Measurements from ENCODE around the gene LOXL3.

Gene LOXL3, protein sequence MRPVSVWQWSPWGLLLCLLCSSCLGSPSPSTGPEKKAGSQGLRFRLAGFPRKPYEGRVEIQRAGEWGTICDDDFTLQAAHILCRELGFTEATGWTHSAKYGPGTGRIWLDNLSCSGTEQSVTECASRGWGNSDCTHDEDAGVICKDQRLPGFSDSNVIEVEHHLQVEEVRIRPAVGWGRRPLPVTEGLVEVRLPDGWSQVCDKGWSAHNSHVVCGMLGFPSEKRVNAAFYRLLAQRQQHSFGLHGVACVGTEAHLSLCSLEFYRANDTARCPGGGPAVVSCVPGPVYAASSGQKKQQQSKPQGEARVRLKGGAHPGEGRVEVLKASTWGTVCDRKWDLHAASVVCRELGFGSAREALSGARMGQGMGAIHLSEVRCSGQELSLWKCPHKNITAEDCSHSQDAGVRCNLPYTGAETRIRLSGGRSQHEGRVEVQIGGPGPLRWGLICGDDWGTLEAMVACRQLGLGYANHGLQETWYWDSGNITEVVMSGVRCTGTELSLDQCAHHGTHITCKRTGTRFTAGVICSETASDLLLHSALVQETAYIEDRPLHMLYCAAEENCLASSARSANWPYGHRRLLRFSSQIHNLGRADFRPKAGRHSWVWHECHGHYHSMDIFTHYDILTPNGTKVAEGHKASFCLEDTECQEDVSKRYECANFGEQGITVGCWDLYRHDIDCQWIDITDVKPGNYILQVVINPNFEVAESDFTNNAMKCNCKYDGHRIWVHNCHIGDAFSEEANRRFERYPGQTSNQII

GRCh38 chr2:74553892-74554819, at the start of gene LOXL3, which contains the start of gene DOK1:
LOXL3 (minus strand) TSS chr2:74553942; CDS start chr2:74552634, 1,308 bp downstream.
DOK1 (plus strand) TSS chr2:74554720; CDS start chr2:74554755, 35 bp downstream.
- no peak for DNase-seq

DNA sequence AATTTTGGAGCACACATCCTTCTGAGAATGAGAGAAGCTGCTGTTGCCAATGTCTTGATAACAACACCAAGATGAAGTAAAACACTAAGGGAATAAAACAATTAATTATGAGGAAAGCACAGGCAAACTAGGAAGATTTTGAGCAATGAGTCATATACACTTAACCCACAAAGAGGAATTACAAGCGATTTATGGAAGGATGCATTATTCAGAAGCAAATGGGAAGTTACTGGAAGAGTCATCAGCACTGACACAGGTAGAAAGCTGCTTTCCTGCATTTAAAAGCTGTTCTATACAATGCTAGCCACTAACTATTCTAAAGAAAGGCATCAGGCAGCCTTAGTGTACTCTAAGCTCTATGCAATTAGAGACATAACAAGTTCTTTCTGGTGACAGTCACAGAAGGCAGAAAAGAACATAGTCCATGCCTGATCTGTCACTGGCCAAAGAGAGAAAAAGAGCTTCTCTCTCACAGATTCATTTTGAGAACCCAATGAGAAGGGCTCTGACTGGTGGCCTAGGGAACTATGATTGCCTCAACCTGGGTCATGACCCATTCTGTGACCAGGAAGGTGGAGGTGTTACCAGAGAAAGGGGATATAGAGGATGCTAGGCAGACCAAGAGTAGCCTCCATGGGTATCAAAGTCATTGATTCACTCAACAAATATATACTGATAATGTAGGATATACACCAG, 49.0 kb upstream of the LOXL3 start:
- no peak for DNase-seq

DNA sequence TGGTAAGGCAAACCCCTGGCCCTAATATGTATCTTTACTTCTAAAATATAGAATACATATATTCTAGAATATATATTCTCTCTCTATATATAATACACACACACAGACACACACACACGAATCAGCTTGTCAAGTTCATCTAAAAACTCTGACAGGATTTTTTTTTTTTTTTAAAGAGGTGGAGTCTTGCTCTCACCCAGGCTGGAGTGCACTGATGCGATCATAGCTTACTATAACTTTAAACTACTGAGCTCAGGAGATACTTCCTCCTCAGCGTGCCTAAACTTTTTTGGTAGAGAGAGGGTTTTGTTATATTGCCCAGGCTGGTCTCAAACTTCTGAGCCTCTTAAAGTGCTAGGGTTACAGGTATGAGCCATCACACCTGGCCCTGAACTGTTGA, 45.9 kb upstream of the LOXL3 start:
- DNase-seq: no peak

DNA sequence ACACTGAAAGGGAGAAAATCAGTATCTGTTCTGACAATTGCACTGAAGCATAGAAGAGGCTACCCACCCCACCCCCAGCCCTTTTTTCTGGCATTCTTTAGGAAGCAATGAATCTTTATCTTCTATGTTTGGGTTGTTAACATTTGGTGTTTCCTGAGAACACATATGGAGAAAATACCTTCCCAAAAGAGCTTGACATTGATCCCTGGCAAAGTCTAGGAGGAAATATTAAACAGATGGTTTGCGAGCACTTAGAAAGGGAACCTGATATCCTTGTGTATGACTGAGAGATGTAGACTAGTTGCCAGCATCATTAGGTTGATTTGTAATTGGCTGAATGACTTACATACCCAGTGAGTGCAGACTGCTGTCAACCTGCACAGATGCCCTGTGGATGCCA, 43.7 kb upstream of the LOXL3 start:
- DNase-seq: no peak

DNA sequence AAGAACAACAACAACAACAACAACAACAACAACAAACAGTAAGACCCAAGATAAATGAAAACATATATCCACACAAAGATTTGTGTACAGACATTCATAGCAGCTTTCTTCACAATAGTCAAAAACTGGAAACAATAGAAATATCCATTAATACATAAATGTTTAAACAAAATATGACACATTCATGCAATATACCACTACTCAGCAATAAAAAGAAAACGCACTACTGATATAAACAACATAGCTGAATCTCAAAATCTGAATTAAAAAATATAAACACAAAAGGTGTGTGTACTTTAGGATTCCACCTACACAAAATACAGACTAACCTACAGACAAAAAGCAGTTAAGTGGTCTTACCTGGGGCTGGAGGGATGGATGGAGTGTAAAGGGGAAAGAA, 42.8 kb upstream of the LOXL3 start:
- no peak for DNase-seq

GRCh38 chr2:74593826-74594772, 40.4 kb upstream of the LOXL3 start:
- no peak for DNase-seq

DNA sequence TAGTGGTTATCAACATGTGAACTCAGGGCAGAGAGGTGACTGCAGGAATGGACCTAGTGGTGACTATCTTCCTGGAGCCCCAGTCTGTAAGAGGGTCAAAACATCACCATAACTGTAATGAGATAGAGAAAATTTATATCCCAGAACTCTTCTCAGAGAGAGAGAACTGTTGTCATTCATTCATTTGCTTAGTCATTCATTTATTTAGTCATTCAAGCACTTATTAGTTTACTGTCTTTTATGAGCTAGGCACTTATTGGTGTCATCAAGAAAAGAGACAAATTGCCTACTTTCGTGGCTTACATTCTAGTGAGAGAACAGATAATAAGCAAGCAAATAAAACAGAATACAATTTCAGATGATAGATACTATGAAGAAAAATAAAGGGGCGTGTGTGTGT, 34.9 kb upstream of the LOXL3 start:
- no peak for DNase-seq

DNA sequence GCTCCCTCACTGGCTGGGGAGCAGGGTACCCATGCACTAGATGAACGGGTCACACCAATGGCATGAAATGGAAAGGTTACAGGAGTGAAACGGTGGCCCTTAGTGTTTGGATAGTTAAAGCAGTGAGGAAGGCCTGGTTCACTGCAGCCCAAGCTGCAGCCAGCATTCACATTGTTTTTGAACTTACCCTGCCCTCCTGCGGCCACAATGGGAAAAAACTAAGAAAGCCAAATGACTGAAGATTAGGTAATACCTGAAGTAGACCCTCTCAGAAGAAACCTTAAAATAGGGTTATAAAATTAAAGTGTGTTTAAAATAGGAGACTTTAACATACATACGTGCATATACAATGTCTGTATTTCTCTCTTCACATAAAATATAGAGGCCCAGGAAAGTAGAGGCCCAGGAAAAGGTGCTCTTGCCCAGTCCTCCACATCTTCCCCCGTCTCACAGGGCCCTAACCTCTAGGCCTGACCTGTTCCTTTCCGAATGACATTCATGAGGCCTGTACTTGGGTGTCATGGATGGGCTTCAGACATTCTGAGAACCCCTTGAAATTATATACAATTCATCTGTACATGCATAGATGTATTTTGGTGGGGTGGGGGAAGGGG, 34.0 kb upstream of the LOXL3 start:
- DNase-seq: no peak

DNA sequence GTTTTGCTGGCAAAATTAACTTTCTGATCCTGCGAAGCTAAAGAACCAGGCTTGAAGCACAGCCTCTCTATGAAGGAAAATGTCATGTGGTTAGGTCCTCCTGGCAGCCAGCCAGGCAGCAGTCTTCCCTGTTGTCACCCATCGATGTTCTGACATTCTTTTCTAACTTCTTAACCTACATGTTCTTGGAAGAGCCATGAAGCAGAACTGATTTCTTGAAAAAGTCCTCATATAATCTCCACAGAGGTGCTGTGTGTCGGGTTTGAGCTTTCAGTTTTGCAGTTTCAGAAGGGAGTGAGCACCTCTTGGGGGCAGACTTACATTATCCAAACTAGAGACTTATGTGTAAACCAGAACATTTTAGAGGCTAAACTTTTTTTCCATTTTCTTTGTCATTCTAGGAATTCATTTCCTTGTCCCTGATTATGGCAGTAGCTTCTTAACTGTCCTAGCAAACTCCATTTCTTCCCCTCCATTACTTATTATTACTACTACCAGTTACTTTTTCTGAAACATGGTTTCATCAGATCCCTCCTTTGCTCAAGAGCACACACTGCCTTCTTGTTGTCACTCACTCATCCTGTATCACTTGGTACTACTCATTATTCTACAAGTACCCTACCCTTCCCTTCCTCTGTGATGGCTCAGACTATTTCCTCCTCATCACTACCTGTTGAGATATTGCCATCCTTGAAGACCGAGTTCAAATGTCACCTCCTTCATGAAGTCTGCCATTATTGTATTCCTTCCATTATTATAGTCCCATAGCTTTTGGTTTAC, 31.9 kb upstream of the LOXL3 start:
- no peak for DNase-seq

GRCh38 chr2:74584088-74584645, 30.4 kb upstream of the LOXL3 start:
- no peak for DNase-seq

GRCh38 chr2:74583504-74583903, 29.8 kb upstream of the LOXL3 start:
- DNase-seq: no peak

DNA sequence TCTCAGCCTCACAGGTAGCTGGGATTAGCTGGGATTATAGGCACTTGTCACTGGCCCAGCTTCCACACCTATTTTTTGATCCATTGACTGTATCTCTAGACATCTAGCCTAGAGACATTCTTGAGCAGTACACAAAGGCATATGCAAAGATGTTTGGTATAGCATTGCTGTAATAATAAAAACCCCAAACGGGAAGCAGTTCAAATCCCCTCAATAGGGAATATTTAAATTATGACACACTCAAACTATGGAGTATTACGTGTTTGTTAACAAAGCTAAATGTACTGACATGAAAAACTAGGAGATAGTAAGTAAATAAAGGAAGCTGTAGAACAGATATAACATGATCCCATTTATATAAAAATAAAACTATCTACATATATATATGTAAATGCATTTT, 28.4 kb upstream of the LOXL3 start:
- no peak for DNase-seq

DNA sequence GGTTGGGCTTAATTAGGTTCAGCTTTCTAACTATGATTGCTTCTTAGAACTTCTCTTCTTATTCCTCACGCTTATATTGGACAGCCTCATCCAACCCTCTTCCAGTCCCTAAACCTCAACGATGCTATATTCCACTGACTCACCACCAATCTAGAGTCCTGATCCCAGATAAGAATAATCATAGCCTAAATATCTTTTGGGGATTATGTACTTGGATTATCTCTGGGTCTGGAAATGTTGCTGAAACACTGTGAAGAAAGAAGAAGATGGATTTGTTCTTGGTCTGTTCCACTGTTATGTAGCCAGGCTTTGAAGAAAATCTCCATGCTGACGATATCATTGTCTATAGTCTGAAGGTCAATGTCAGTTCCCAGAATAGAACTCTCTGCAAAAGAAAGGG, 27.7 kb upstream of the LOXL3 start:
- no peak for DNase-seq

DNA sequence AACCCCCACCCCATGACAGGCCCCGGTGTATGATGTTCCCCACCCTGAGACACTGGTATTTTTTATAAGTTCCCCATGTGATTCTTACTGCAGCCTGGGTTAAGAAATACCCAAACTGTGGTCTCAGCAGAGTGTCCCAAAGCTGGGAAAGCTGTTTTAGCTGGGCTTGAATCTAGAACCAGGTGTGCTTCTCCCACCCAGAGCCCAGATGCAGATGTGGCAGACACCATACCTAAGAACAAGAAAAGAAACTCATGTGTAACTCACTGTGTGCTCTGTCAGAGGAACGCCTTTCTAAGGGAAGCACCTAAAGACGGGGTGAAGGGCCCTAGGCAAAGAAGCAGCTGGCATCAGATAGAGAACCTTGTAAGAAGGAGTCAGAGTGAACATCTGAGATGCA, 24.7 kb upstream of the LOXL3 start:
- no peak for DNase-seq

- DNase-seq: no peak
These were observed 23.7 kb upstream of the LOXL3 start for GRCh38 chr2:74577448-74577847.

DNA sequence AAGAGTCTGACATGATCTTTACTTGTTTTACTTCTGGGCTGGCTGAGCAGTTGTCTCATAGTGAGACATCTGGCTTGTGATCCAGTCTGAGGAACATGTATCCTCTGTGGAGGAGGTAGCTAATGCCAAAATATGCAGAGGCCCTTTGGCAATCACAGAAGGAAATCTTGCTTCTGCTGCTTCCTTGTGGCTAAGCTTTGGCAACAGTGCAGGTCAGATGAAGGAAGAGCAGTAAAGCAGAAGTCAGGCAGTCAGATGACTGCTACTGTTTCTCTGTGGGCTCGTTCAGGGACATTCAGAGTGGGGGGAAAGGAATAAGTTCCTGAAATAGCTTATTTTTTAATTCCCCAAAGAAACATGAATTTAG, 23.1 kb upstream of the LOXL3 start:
- no peak for DNase-seq

DNA sequence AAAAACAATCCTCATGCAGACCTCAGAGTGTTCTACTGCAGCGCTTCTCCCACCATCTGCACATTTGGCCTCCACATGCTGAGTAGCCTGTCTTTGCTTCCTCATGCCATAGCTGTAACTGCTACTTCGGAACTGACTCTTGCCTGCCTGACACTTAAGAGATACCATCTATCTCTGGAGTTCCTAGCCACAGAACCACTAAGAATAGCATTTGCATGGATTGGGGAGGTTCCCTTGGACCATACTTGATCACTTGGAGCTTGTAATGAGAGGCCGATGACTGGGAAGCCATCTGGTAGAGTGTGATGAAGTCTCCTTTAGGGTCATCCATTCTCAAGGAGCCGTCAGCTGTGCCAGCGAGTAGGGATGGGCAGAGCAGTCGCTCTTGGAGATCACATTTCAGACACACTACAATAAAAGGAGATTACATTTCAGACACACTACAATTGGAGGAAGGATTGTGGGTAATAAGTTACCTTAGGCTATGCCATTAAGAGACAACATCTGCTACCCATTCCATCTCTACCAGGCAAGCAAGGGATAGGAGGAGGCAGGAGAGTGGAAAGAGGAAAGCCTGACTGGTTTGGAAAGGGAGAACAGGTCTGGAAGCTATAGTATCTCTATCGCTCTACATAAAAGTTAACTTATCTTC, 22.6 kb upstream of the LOXL3 start:
- DNase-seq: no peak

GRCh38 chr2:74575320-74575719, 21.6 kb upstream of the LOXL3 start:
- DNase-seq: no peak

Data from cortex of kidney (tissue), 1 donor.